Measurements from ENCODE around the gene BIN1.

- no peak for TF ChIP-seq POLR2A (IDR thresholded peaks at IDR 0.05)
- no peak for TF ChIP-seq CTCF (IDR thresholded peaks at IDR 0.05)
These were observed 15.8 kb downstream of the BIN1 start for GRCh38 chr2:127091148-127091547.
